Measurements from ENCODE around the gene ROBO1. TPM values are rescaled to one million over a fixed set of nuclear protein-coding genes. Genes with fewer than 3 reads are reported as not detected.

The ROBO1 gene
- total RNA-seq, 1 experiment from 2014 or later: 35.5 TPM

DNA sequence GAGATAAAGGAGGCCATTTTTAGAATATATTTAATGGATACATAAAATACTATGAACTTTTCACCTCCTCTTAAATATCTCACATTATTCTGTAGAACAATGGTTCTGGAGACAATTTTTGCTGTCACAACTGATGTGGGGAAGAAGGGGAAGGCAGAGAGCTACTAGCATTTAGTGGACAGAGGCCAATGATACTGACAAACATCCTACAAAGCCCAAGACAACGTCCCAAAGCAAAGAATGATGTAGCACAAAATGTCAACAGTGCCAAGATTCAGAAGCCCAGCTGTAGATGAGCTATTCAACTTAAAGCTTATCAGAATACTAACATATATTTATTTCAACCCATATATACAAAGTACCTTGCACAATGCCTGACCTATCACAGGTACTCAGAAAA lies 1069.4 kb downstream of the ROBO1 start:
- no peak for TF ChIP-seq EZH2 (IDR thresholded peaks at IDR 0.05; ENCODE audit: low read length, unreplicated experiment)
- TF ChIP-seq EZH2phosphoT487 (IDR thresholded peaks at IDR 0.05; ENCODE audit: borderline replicate concordance, low read length): no peak
- no peak for TF ChIP-seq CTCF (conservative IDR thresholded peaks at IDR 0.05; ENCODE audit: low read depth, low read length)
- Histone ChIP-seq H3K4me1 (ENCODE audit: insufficient read depth, low read length) (peaks cover 12% of the 10 kb centered on the region; the same call in 1 of the 2 replicates), H3F3A (ENCODE audit: low read length, unreplicated experiment) (no peaks in the 10 kb centered on the region), H3K36me3 (ENCODE audit: low read depth, low read length) (no peaks in the 10 kb centered on the region), H3K27me3 (ENCODE audit: low read length) (no peaks in the 10 kb centered on the region), H3K4me3 (ENCODE audit: low read length) (no peak overlapping the region), H3K27ac (ENCODE audit: low read length) (no peak overlapping the region), H3K9me3 (ENCODE audit: low read length) (no peaks in the 10 kb centered on the region), H3K79me2 (ENCODE audit: low read length) (no peaks in the 10 kb centered on the region), H3K4me2 (ENCODE audit: low read length) (no peak overlapping the region), H3K9ac (ENCODE audit: low read length) (no peak overlapping the region), H2AFZ (ENCODE audit: low read length) (no peak overlapping the region), H4K20me1 (ENCODE audit: low read length) (no peaks in the 10 kb centered on the region), H3K9me2 (replicated peaks; ENCODE audit: low read length) (no peaks in the 10 kb centered on the region)
- ChIA-PET CTCF (no interaction called here), POLR2A (ENCODE audit: unreplicated experiment) (no interaction called here)
- no peak for DNase-seq
- no TSS peak for BruUV-seq (replicated peaks)
- ATAC-seq: no peak
- intact Hi-C loops (cut with micrococcal nuclease): no loop called here

DNA sequence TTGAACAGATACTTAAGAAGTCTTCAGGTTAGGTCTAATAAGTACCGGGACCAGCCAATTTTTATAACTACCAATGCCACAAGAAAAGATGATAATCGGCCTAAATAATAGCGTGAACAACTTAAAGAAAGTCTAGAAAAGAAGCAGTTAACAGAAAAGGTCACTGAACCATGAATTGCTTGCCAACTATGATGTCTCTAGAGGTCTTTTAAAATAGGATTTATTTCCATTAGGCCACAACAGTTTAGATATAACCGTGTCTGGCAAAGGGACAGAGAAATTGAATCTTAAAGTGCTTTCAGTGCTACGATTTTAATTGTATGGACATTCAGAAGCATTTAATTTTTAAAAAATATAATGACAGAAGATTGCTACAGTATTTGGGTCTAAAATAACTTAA lies 1070.4 kb downstream of the ROBO1 start:
- Histone ChIP-seq H3K4me3 (ENCODE audit: low read length) (no peak overlapping the region), H2AFZ (ENCODE audit: low read length) (no peak overlapping the region), H3F3A (ENCODE audit: low read length, unreplicated experiment) (no peaks in the 10 kb centered on the region), H3K4me2 (ENCODE audit: low read length) (no peak overlapping the region), H3K79me2 (ENCODE audit: low read length) (no peaks in the 10 kb centered on the region), H3K9ac (ENCODE audit: low read length) (no peak overlapping the region), H4K20me1 (ENCODE audit: low read length) (no peaks in the 10 kb centered on the region), H3K27me3 (ENCODE audit: low read length) (no peaks in the 10 kb centered on the region), H3K9me3 (ENCODE audit: low read length) (no peaks in the 10 kb centered on the region), H3K27ac (ENCODE audit: low read length) (no peak overlapping the region), H3K36me3 (ENCODE audit: low read depth, low read length) (no peaks in the 10 kb centered on the region), H3K9me2 (replicated peaks; ENCODE audit: low read length) (no peaks in the 10 kb centered on the region), H3K4me1 (ENCODE audit: insufficient read depth, low read length) (peaks cover 9% of the 10 kb centered on the region; the same call in 1 of the 2 replicates)
- intact Hi-C loops (cut with micrococcal nuclease): no loop called here
- ChIA-PET CTCF (no interaction called here), POLR2A (ENCODE audit: unreplicated experiment) (no interaction called here)
- DNase-seq (no peak), ATAC-seq (no peak)
- no TSS peak for BruUV-seq (replicated peaks)
- no peak for TF ChIP-seq EZH2phosphoT487 (IDR thresholded peaks at IDR 0.05; ENCODE audit: borderline replicate concordance, low read length)
- TF ChIP-seq EZH2 (IDR thresholded peaks at IDR 0.05; ENCODE audit: low read length, unreplicated experiment): no peak

DNA sequence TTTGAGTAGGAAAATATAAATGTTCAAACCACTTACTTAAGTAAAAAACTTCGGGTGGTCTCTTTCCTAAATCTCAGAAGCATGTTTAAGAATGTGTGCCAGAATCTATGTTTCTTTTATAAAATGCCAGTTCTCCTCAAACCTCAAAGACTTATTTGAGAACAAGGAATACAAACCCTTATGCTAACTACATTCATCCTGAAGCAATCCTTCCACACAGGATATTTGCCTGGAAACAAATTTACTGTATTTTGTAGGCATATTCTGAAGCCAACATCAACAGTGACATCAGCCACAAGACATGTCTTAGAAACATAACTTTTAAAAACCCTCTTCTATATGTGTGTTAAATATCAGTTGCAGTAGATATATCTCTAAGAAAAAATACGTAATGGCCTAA lies 1077.0 kb downstream of the ROBO1 start:
- no peak; the same call in 1 of the 2 replicates for ATAC-seq
- Histone ChIP-seq H3K79me2 (ENCODE audit: low read length) (no peaks in the 10 kb centered on the region), H4K20me1 (ENCODE audit: low read length) (no peaks in the 10 kb centered on the region), H3F3A (ENCODE audit: low read length, unreplicated experiment) (no peaks in the 10 kb centered on the region), H3K4me3 (ENCODE audit: low read length) (no peak overlapping the region), H3K36me3 (ENCODE audit: low read depth, low read length) (no peaks in the 10 kb centered on the region), H3K27me3 (ENCODE audit: low read length) (no peaks in the 10 kb centered on the region), H3K9me2 (replicated peaks; ENCODE audit: low read length) (no peaks in the 10 kb centered on the region), H3K27ac (ENCODE audit: low read length) (no peak overlapping the region), H3K9me3 (ENCODE audit: low read length) (no peaks in the 10 kb centered on the region), H2AFZ (ENCODE audit: low read length) (no peak overlapping the region), H3K4me2 (ENCODE audit: low read length) (no peak overlapping the region), H3K9ac (ENCODE audit: low read length) (no peak overlapping the region), H3K4me1 (ENCODE audit: insufficient read depth, low read length) (0 out of 2 replicates have a peak, but pooled peaks cover 3% of the 10 kb centered on the region)
- POLR2A ChIA-PET (ENCODE audit: unreplicated experiment): no interaction called here
- CTCF ChIA-PET: no interaction called here
- no peak for TF ChIP-seq CTCF (conservative IDR thresholded peaks at IDR 0.05; ENCODE audit: low read depth, low read length)
- TF ChIP-seq EZH2phosphoT487 (IDR thresholded peaks at IDR 0.05; ENCODE audit: borderline replicate concordance, low read length): no peak
- TF ChIP-seq EZH2 (IDR thresholded peaks at IDR 0.05; ENCODE audit: low read length, unreplicated experiment): no peak
- DNase-seq: no peak
- intact Hi-C loops (cut with micrococcal nuclease): no loop called here
- BruUV-seq (replicated peaks): no TSS peak

All from PC-3 (cell line).